H9 (cell line): ENCODE measurements around the gene DENND1C. TPM values are rescaled to one million over a fixed set of nuclear protein-coding genes. Genes with fewer than 3 reads are reported as not detected.

Experiments
- DNase-seq: peaks from one replicate; pipeline ENCODE4 v3.0.0-alpha.2; 2017
- H2AFZ ChIP-seq: one replicate; pipeline ENCODE4 v1.6.1; 2013; ENCODE audit warnings: mild to moderate bottlenecking, low read length, control low read depth, moderate library complexity
- H2AK5ac ChIP-seq: 2 replicates; pipeline ENCODE4 v1.6.1; 2013; ENCODE audit warnings: low read length, control low read depth, mixed read lengths; ENCODE audit not compliant: insufficient read length
- H2BK120ac ChIP-seq: one replicate; pipeline ENCODE4 v1.6.1; 2013; ENCODE audit warnings: low read depth, mild to moderate bottlenecking, low read length, control low read depth, inconsistent platforms; ENCODE audit not compliant: poor library complexity, severe bottlenecking
- H2BK12ac ChIP-seq: 2 replicates; pipeline ENCODE4 v1.6.1; 2013; ENCODE audit warnings: low read length, control low read depth, mixed read lengths, low read depth; ENCODE audit not compliant: insufficient read length
- H2BK15ac ChIP-seq: 2 replicates; pipeline ENCODE4 v1.6.1; 2013; ENCODE audit warnings: low read depth, low read length, control low read depth
- H2BK20ac ChIP-seq: one replicate; pipeline ENCODE4 v1.6.1; 2013; ENCODE audit warnings: low read depth, mild to moderate bottlenecking, low read length, control low read depth, inconsistent platforms; ENCODE audit not compliant: poor library complexity, severe bottlenecking
- H2BK5ac ChIP-seq: 2 replicates; pipeline ENCODE4 v1.6.1; 2013; ENCODE audit warnings: low read length, control low read depth, mixed read lengths; ENCODE audit not compliant: insufficient read length
- H3K14ac ChIP-seq: 2 replicates; pipeline ENCODE4 v1.6.1; 2013; ENCODE audit warnings: low read length, control low read depth; ENCODE audit not compliant: insufficient read depth
- H3K18ac ChIP-seq: 2 replicates; pipeline ENCODE4 v1.6.1; 2013; ENCODE audit warnings: low read depth, mild to moderate bottlenecking, mixed read lengths, low read length, control low read depth; ENCODE audit not compliant: insufficient read length
- H3K23ac ChIP-seq: 2 replicates; pipeline ENCODE4 v1.6.1; 2013; ENCODE audit warnings: low read length, control low read depth, mixed read lengths, low read depth; ENCODE audit not compliant: insufficient read length
- H3K23me2 ChIP-seq: 2 replicates; pipeline ENCODE4 v1.6.1; 2013; ENCODE audit warnings: low read depth, mild to moderate bottlenecking, mixed read lengths, low read length, control low read depth; ENCODE audit not compliant: insufficient read length, poor library complexity, severe bottlenecking
- H3K27ac ChIP-seq: 2 replicates; pipeline ENCODE4 v1.5.1; 2013; ENCODE audit warnings: low read length, control low read depth, mixed read lengths, low read depth; ENCODE audit not compliant: insufficient read length
- H3K27me3 ChIP-seq: 2 replicates; pipeline ENCODE4 v1.6.1; 2013; ENCODE audit warnings: low read length, control low read depth, inconsistent platforms; ENCODE audit not compliant: insufficient read depth
- H3K4ac ChIP-seq: 2 replicates; pipeline ENCODE4 v1.6.1; 2013; ENCODE audit warnings: low read depth, mild to moderate bottlenecking, control low read depth, inconsistent platforms, low read length, moderate library complexity
- H3K4me1 ChIP-seq: 2 replicates; pipeline ENCODE4 v1.6.1; 2013; ENCODE audit warnings: low read length, control low read depth, inconsistent platforms; ENCODE audit not compliant: insufficient read depth
- H3K4me2 ChIP-seq: 2 replicates; pipeline ENCODE4 v1.6.1; 2013; ENCODE audit warnings: low read length, control low read depth, mixed read lengths; ENCODE audit not compliant: insufficient read length, insufficient read depth
- H3K56ac ChIP-seq: 2 replicates; pipeline ENCODE4 v1.6.1; 2013; ENCODE audit warnings: low read depth, mild to moderate bottlenecking, mixed read lengths, low read length, control low read depth; ENCODE audit not compliant: insufficient read length
- H3K79me1 ChIP-seq: 2 replicates; pipeline ENCODE4 v1.6.1; 2013; ENCODE audit warnings: low read depth, mild to moderate bottlenecking, moderate library complexity, low read length, control low read depth, inconsistent platforms; ENCODE audit not compliant: insufficient read depth, poor library complexity, severe bottlenecking
- H3K79me2 ChIP-seq: 2 replicates; pipeline ENCODE4 v1.6.1; 2013; ENCODE audit warnings: low read length, control low read depth, inconsistent platforms; ENCODE audit not compliant: insufficient read depth
- H3K9ac ChIP-seq: 2 replicates; pipeline ENCODE4 v1.6.1; 2013; ENCODE audit warnings: low read length, control low read depth, mixed read lengths; ENCODE audit not compliant: insufficient read length; ENCODE audit errors: extremely low read depth
- H3K9me3 ChIP-seq: one replicate; pipeline ENCODE4 v1.6.1; 2013; ENCODE audit warnings: low read depth, low read length, inconsistent platforms; ENCODE audit not compliant: control insufficient read depth
- H3T11ph ChIP-seq: one replicate; pipeline ENCODE4 v1.6.1; 2013; ENCODE audit warnings: mild to moderate bottlenecking, low read length, control low read depth, inconsistent platforms
- H4K20me1 ChIP-seq: one replicate; pipeline ENCODE4 v1.6.1; 2013; ENCODE audit not compliant: control insufficient read depth, insufficient read length, insufficient read depth
- H4K5ac ChIP-seq: 2 replicates; pipeline ENCODE4 v1.6.1; 2013; ENCODE audit warnings: low read depth, mild to moderate bottlenecking, mixed read lengths, low read length, control low read depth; ENCODE audit not compliant: insufficient read length
- H4K8ac ChIP-seq: replicated peaks from 2 replicates; pipeline ENCODE4 v1.6.1; 2013; ENCODE audit warnings: low read length, control low read depth, mixed read lengths, low read depth; ENCODE audit not compliant: insufficient read length
- H4K91ac ChIP-seq: 2 replicates; pipeline ENCODE4 v1.6.1; 2013; ENCODE audit warnings: low read depth, mild to moderate bottlenecking, moderate library complexity, mixed read lengths, low read length, control low read depth; ENCODE audit not compliant: insufficient read length
- H3K27ac Mint-ChIP-seq, 3 experiments: 2 replicates in 2 of 3; 3 replicates in 1 of 3; pipeline ENCODE4 v1.8.0; 2020 to 2021; ENCODE audit warnings: mixed read lengths in 3 of 3, mild to moderate bottlenecking in 1 of 3, moderate library complexity in 1 of 3
- H3K27me3 Mint-ChIP-seq: 2 replicates; pipeline ENCODE4 v1.8.0; 2021; ENCODE audit warnings: low read depth, mild to moderate bottlenecking, moderate library complexity, mixed read lengths
- H3K36me3 Mint-ChIP-seq, 3 experiments: 2 replicates in 2 of 3; 3 replicates in 1 of 3; pipeline ENCODE4 v1.8.0; 2020 to 2021; ENCODE audit warnings: low read depth in 3 of 3, mixed read lengths in 3 of 3; ENCODE audit not compliant: insufficient read depth in 1 of 3
- H3K4me1 Mint-ChIP-seq, 2 experiments: 2 replicates each; pipeline ENCODE4 v1.8.0; 2020; ENCODE audit warnings: mixed read lengths in 2 of 2
- H3K4me3 Mint-ChIP-seq, 2 experiments: 2 replicates in 1 of 2; 3 replicates in 1 of 2; pipeline ENCODE4 v1.8.0; 2020 to 2021; ENCODE audit warnings: mild to moderate bottlenecking in 2 of 2, mixed read lengths in 2 of 2, moderate library complexity in 1 of 2
- H3K9me3 Mint-ChIP-seq, 2 experiments: 2 replicates in 1 of 2; 3 replicates in 1 of 2; pipeline ENCODE4 v1.8.0; 2020; ENCODE audit warnings: mild to moderate bottlenecking in 2 of 2, mixed read lengths in 2 of 2, moderate library complexity in 1 of 2
- CTCF ChIP-seq: fragments of 200-600 bp; sonication (generic); conservative IDR thresholded peaks from 3 replicates; pipeline ENCODE4 v1.8.0; 2021; ENCODE audit warnings: antibody characterized with exemption, mild to moderate bottlenecking
- WGBS: extraction: QIAGEN DNeasy Blood & Tissue Kit; methylation state at CpG from one replicate; pipeline ENCODE4 v1.1.7; 2013; ENCODE audit warnings: missing lambda C conversion rate, low lambda C conversion rate, mixed read lengths; ENCODE audit not compliant: insufficient read length; ENCODE audit errors: extremely low coverage; 5-methylcytosine and 5-hydroxymethylcytosine counted together
- total RNA-seq: library from RNA; stranded (reverse); gene quantifications from 2 replicates; pipeline ENCODE4 v1.2.1, GENCODE V29; 2021

DENND1C gene
- total RNA-seq, 1 experiment from 2014 or later, result 2.4 TPM

GRCh38 chr19:6500837-6501739, 19.5 kb upstream of the DENND1C start:
- no peak overlapping the region for H3T11ph ChIP-seq
- no peak overlapping the region for H3K14ac ChIP-seq
- peaks cover 28% of the 10 kb centered on the region for H3K27me3 Mint-ChIP-seq
- H3K4me2 ChIP-seq, result peak overlapping the region; percentile 50
- no peaks in the 10 kb centered on the region for H3K9me3 ChIP-seq
- WGBS, result no CpG with 5 or more reads among the region's 24 CpGs
- no peak overlapping the region for H2BK5ac ChIP-seq
- no peak overlapping the region for H3K27ac ChIP-seq
- no peak for TF ChIP-seq CTCF
- H2AK5ac ChIP-seq, result no peak overlapping the region
- no peak overlapping the region for H3K27ac Mint-ChIP-seq
- no peaks in the 10 kb centered on the region for H3K27me3 ChIP-seq
- no peak for DNase-seq
- no peak overlapping the region for H2BK120ac ChIP-seq
- no peaks in the 10 kb centered on the region for H3K79me2 ChIP-seq
- H2BK12ac ChIP-seq, result no peak overlapping the region
- peaks cover 9% of the 10 kb centered on the region for H3K23me2 ChIP-seq
- H3K4me1 Mint-ChIP-seq, result peaks cover 7 to 9% of the 10 kb centered on the region in 2 experiments
- peak overlapping the region; percentile 76 to 94 for H3K4me3 Mint-ChIP-seq
- peaks cover 0 to 9% (median 4%) of the 10 kb centered on the region in 3 experiments; a peak in 5 of 7 replicates for H3K36me3 Mint-ChIP-seq
- H3K9ac ChIP-seq, result no peak overlapping the region
- no peak overlapping the region for H4K91ac ChIP-seq
- no peaks in the 10 kb centered on the region for H3K9me3 Mint-ChIP-seq
- H4K5ac ChIP-seq, result no peak overlapping the region
- no peaks in the 10 kb centered on the region for H3K79me1 ChIP-seq
- no peak overlapping the region for H2BK20ac ChIP-seq
- no peak overlapping the region for H4K8ac ChIP-seq
- H3K18ac ChIP-seq, result no peak overlapping the region
- H2BK15ac ChIP-seq, result no peak overlapping the region
- H3K4ac ChIP-seq, result no peak overlapping the region
- H3K56ac ChIP-seq, result no peak overlapping the region
- H2AFZ ChIP-seq, result no peak overlapping the region
- no peaks in the 10 kb centered on the region for H4K20me1 ChIP-seq
- H3K23ac ChIP-seq, result no peak overlapping the region
- no peaks in the 10 kb centered on the region for H3K4me1 ChIP-seq
